Thymus (tissue), 11 donors: ENCODE measurements around the gene NUP155. TPM values are rescaled to one million over a fixed set of nuclear protein-coding genes. Genes with fewer than 3 reads are reported as not detected.

Source experiments
- DNase-seq, 9 donors: peaks; one replicate each; pipeline ENCODE4 v3.0.0-alpha.2; 2013; ENCODE audit warnings: low spot score in 9 of 9, low read depth in 6 of 9, missing footprints in 1 of 9
- H3K27ac ChIP-seq, 2 donors: one replicate each; pipeline ENCODE4 v1.5.1; 2013; ENCODE audit warnings: control low read depth in 1 of 2, low read depth in 1 of 2, low read length in 1 of 2, mild to moderate bottlenecking in 1 of 2, moderate library complexity in 1 of 2
- H3K27me3 ChIP-seq, 2 donors: one replicate each; pipeline ENCODE4 v1.5.1; 2013; ENCODE audit warnings: low read length in 1 of 2; ENCODE audit not compliant: control insufficient read depth in 2 of 2, insufficient read depth in 1 of 2
- H3K36me3 ChIP-seq, 2 donors: one replicate each; pipeline ENCODE4 v1.5.1; 2013; ENCODE audit warnings: low read length in 1 of 2, mild to moderate bottlenecking in 1 of 2, moderate library complexity in 1 of 2; ENCODE audit not compliant: control insufficient read depth in 2 of 2, insufficient read depth in 2 of 2
- H3K4me1 ChIP-seq, 2 donors: one replicate each; pipeline ENCODE4 v1.5.1; 2013; ENCODE audit warnings: low read length in 2 of 2; ENCODE audit not compliant: control insufficient read depth in 2 of 2, insufficient read depth in 2 of 2
- H3K4me3 ChIP-seq, 2 donors: one replicate each; pipeline ENCODE4 v1.5.1; 2013; ENCODE audit warnings: low read length in 2 of 2, control low read depth in 1 of 2, mild to moderate bottlenecking in 1 of 2
- H3K9me3 ChIP-seq, 2 donors: one replicate each; pipeline ENCODE4 v1.5.1; 2013; ENCODE audit warnings: low read length in 1 of 2, mild to moderate bottlenecking in 1 of 2; ENCODE audit not compliant: control insufficient read depth in 2 of 2, insufficient read depth in 1 of 2
- WGBS: extraction: QIAGEN DNeasy Blood & Tissue Kit; methylation state at CpG from one replicate; pipeline ENCODE4 v1.1.7; 2013; 5-methylcytosine and 5-hydroxymethylcytosine counted together
- polyA plus RNA-seq: library from polyadenylated mRNA; stranded (reverse); fragments of 200-250 nt; gene quantifications from one replicate; pipeline ENCODE4 v1.2.3, GENCODE V29; 2013
- total RNA-seq: library from RNA; stranded (reverse); fragments of 120-200 nt; gene quantifications from one replicate; pipeline ENCODE4 v1.2.4, GENCODE V29; 2013
- donor health status: healthy.

Gene NUP155
- total and polyA plus RNA-seq, 2 donors, result 6.0 to 32.2 TPM

DNA sequence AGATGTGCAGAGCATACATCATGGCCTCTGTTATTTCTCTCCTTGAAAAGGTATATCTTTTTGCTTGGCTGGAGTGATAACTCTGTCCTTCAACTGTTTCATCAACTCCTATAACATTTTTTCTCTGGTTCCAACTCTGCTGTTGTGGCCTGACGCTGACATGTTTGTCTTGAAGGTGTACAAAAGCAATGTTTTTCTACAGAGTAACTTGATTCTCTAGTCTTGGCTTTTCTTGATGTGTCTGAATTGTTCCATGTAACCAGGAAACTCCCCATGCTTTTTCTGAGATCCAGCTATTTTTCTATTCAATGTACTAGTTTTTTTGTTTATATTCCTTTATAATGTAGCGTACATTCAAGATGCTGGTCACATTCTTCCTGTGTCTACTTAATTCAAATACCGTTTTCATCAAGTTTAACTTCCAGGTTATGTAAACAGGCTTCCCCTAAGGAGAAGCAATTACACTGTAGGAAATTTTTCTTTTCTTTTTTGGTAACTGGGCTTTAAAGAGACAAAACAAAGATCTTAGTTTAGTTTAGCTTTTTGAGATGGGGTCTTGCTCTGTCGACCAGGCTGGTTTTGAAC is 115.0 kb downstream of the NUP155 start:
- WGBS, result 96% methylated on average over 4 of the region's 4 CpGs
- no peaks in the 10 kb centered on the region for H3K36me3 ChIP-seq
- H3K9me3 ChIP-seq, result peaks cover 0 to 8% of the 10 kb centered on the region in 2 donors
- H3K4me1 ChIP-seq, result no peaks in the 10 kb centered on the region
- H3K4me3 ChIP-seq, result no peak overlapping the region
- DNase-seq, result no peak
- no peak overlapping the region for H3K27ac ChIP-seq
- no peaks in the 10 kb centered on the region for H3K27me3 ChIP-seq

DNA sequence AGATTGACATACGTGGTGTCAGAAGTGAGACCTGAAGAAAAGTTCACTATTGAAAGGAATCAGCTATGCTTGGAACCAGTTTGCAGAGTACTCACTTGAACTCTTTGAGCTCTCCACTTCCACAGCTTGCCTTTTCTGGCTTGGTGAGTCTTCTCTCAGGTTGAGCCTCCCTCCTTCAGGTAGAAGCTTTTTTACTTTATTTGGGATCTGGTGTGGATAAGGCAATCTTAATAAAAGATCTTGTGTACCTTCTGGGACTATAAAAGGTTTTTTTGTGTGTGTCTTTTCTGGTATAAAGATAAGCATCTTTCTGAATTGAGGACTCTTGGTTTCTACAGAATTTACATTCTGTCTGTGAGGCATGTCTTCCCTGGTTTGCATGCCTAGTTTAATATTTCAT is 116.3 kb downstream of the NUP155 start:
- Histone ChIP-seq H3K27me3 (no peaks in the 10 kb centered on the region), H3K36me3 (no peaks in the 10 kb centered on the region), H3K27ac (no peak overlapping the region), H3K4me3 (no peak overlapping the region), H3K9me3 (peaks cover 0 to 8% of the 10 kb centered on the region in 2 donors), H3K4me1 (peaks cover 0 to 5% of the 10 kb centered on the region in 2 donors)
- WGBS, result 98% methylated on average over 1 of the region's 1 CpG
- no peak for DNase-seq

DNA sequence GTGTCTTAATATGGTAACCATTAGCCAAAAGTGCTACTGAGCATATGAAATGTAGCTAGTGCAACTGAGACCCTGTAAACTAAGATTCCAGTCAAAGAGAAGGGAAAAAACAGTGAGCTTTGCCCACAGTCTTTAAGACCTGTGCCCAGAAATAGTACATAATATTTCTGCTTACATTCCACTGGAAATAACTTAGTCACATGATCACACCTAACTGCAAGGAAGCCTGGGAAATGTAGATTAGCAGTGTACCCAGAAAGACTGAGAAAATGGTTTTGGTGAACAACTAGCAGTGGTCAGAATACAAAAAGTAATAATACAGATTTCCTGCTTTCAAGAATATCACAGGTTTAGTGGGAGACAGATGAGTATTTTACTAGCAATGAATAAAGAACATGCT is 119.2 kb downstream of the NUP155 start:
- Histone ChIP-seq H3K4me3 (no peak overlapping the region), H3K4me1 (peaks cover 0 to 15% of the 10 kb centered on the region in 2 donors), H3K36me3 (no peaks in the 10 kb centered on the region), H3K27me3 (no peaks in the 10 kb centered on the region), H3K27ac (no peak overlapping the region), H3K9me3 (peaks cover 0 to 8% of the 10 kb centered on the region in 2 donors)
- no peak for DNase-seq

DNA sequence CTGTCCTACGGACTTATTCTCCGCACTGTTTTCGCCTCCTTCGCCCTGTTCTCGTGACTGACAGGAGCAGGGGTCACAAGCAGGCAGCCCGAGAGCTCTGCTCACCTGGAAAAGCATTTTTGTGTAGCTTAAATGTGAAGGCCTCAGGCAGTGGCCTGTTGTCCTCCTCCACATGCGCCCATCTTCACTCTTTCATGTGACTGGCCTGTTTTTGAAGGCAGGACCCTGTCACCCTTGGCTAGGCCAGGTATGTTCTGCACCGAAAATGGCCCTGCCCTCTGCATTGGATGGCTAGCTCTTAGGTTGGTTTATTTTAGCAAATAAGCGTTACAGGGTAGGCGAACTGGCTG is 121.1 kb downstream of the NUP155 start:
- H3K4me3 ChIP-seq, result peak overlapping the region; percentile 92 to 94
- peak overlapping the region; percentile 12 to 56 for H3K27ac ChIP-seq
- WGBS, result 84% methylated on average over 10 of the region's 10 CpGs
- H3K4me1 ChIP-seq, result peaks cover 0 to 15% of the 10 kb centered on the region in 2 donors
- H3K9me3 ChIP-seq, result peaks cover 0 to 8% of the 10 kb centered on the region in 2 donors
- no peaks in the 10 kb centered on the region for H3K27me3 ChIP-seq
- peak in 1 of 9 donors; percentile 2 for DNase-seq
- no peaks in the 10 kb centered on the region for H3K36me3 ChIP-seq

DNA sequence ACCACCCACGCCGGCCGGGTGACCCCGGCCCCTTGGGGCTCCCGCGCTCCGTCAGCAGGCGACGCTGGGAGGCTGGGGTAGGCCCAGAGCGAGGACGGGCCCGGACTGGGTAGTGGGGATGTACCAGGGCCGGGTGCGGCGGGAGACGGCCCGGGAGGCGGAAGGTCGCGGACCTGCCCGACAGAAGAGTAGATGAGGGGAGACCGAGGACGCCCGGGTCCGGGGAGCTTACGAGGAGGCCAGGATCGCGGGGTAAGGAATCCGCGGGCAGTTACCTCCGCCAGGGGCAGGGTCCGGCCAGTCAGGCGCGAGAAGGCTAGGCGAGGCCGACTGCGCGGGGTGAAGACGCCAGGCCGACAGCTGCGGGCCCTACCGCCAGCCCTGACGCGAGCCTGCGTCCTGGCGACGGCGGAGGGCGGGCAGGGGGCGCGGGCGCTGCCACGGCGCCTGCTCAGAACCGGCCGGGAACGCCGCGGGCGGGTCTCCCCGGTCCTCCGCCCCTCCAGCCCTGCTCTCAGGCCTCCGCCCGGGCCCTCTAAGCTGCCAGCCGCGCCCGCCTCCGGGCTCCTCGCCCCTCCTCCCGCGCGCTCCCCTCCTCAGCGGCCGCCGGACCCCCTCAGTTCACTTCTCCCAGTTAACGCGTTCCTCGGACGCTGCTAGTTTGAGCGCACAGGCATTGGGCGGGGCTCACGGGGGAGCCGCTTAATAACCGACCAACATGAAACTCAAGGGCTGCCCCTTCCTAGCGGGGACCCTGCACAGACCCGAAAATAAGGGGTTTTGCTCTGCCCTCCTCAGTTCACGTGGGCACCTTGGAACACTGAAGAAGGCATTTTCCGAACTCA is 121.7 kb downstream of the NUP155 start, which contains the start of gene CPLANE1:
Gene CPLANE1, minus strand, starts transcription at position 407 of the 845 bp plus-strand sequence. CDS start 1,678 bp downstream, outside the sequence.
- DNase-seq, result peak in 7 of 9 donors; percentile 36 to 76 (median 53)
- peaks cover 0 to 8% of the 10 kb centered on the region in 2 donors for H3K9me3 ChIP-seq
- 1% methylated on average over 88 of the region's 88 CpGs for WGBS

DNA sequence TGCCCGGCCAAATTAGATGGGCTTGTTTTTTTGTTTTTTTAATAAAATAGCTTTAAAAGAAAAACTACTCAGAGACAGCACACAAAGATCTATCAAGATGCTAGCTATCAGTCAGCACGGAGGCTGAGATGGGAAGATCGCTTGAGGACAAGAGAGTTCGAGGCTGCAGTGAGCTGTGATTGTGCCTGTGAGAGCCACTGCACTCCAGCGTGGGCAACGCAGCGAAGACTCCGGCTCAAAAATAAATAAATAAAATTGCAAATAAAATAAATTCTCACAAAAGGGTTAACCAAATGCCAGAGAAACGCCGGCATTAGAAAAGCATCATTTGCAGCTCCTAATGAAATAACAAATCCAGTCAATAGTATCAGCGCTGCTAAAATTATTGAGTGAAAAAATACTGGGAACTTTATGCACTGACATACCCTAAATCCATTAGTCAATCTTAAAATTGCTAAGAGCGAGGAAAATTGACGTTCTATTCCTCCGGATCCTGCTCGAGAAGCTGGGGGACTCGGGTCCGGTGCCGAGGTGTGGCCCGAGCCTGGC is 122.4 kb downstream of the NUP155 start:
- peak in 3 of 9 donors; percentile 5 to 33 (median 14) for DNase-seq
- Histone ChIP-seq H3K4me3 (peak overlapping the region; percentile 92 to 94), H3K4me1 (peaks cover 0 to 15% of the 10 kb centered on the region in 2 donors), H3K27ac (no peak overlapping the region), H3K27me3 (no peaks in the 10 kb centered on the region), H3K36me3 (no peaks in the 10 kb centered on the region), H3K9me3 (peaks cover 0 to 2% of the 10 kb centered on the region in 2 donors)
- WGBS, result 10% methylated on average over 19 of the region's 19 CpGs

More for the DNA sequence above, 121.7 kb downstream of the NUP155 start, which contains the start of gene CPLANE1:
- H3K27me3 ChIP-seq, result no peaks in the 10 kb centered on the region
- peaks cover 0 to 15% of the 10 kb centered on the region in 2 donors for H3K4me1 ChIP-seq
- peak within 1 kb of the TSS; percentile 92 to 94 for H3K4me3 ChIP-seq
- H3K27ac ChIP-seq, result peak within 1 kb of the TSS; percentile 47 to 77
- H3K36me3 ChIP-seq, result no peaks in the 10 kb centered on the region

DNA sequence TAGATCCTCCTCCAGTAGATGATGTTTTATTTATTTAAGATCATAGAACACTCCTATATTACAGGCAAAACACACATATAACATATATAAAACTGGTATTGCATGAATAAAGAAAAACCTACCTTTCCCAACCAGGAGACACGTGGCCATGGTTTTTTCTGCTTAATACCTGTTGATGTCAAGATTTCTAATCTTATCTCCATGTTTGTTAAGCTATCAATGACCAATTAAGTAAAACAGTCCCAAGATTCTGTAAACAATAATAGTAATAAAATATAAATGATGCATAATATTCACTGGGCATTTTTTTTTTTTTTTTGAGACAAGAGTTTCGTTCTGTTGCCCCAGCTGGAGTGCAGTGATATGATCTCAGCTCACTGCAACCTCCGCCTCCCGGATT is 123.4 kb downstream of the NUP155 start:
- Histone ChIP-seq H3K36me3 (peaks cover 0 to 4% of the 10 kb centered on the region in 2 donors), H3K4me3 (no peak overlapping the region)
- WGBS, result 95% methylated on average over 4 of the region's 4 CpGs

DNA sequence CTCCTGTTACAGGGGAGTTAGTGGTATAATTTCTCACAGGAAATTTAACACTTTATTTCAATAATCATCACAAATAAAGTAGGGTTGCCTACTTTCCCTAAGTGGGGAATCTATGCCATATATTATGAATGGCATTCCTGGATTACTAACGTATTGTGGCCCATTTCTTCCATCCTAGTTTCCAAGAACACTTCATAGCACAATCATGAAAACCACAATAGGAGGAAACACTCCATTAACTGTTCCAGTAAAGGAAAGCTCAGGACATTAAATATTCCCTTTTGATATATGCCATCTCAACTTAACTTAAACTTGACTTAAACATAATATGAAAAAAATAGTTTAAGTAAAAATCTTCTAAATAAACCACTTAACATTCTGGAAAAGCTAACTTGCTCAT is 123.9 kb downstream of the NUP155 start:
- 100% methylated on average over 1 of the region's 1 CpG for WGBS

More for the DNA sequence above, 123.4 kb downstream of the NUP155 start:
- H3K27me3 ChIP-seq, result no peaks in the 10 kb centered on the region
- H3K27ac ChIP-seq, result no peak overlapping the region
- peaks cover 0 to 15% of the 10 kb centered on the region in 2 donors for H3K4me1 ChIP-seq
- no peaks in the 10 kb centered on the region for H3K9me3 ChIP-seq
- no peak for DNase-seq

More for the DNA sequence above, 123.9 kb downstream of the NUP155 start:
- DNase-seq, result no peak
- H3K27me3 ChIP-seq, result no peaks in the 10 kb centered on the region
- H3K4me1 ChIP-seq, result peaks cover 0 to 15% of the 10 kb centered on the region in 2 donors
- H3K27ac ChIP-seq, result no peak overlapping the region
- peaks cover 0 to 5% of the 10 kb centered on the region in 2 donors for H3K36me3 ChIP-seq
- H3K4me3 ChIP-seq, result no peak overlapping the region
- no peaks in the 10 kb centered on the region for H3K9me3 ChIP-seq
